Measurements from ENCODE around the gene CNNM2.

Gene CNNM2

GRCh38 chr10:103019425-103019824 lies 101.3 kb downstream of the CNNM2 start:
- no peaks in the 10 kb centered on the region for H3K9me3 ChIP-seq (ENCODE audit: severe bottlenecking)
- H3K27me3 ChIP-seq (ENCODE audit: insufficient read depth, low read depth, severe bottlenecking), result no peaks in the 10 kb centered on the region
- TF ChIP-seq CTCF (IDR thresholded peaks at IDR 0.05; ENCODE audit: low read depth, low read length), result no peak
- H3K27ac ChIP-seq, result no peak overlapping the region
- DNase-seq, result no peak
- H3K4me3 ChIP-seq (ENCODE audit: low read depth, low read length), result no peak overlapping the region
- H3K36me3 ChIP-seq, result no peaks in the 10 kb centered on the region

- no peaks in the 10 kb centered on the region for H3K36me3 ChIP-seq
- TF ChIP-seq CTCF (IDR thresholded peaks at IDR 0.05; ENCODE audit: low read depth, low read length), result no peak
- H3K9me3 ChIP-seq (ENCODE audit: severe bottlenecking), result no peaks in the 10 kb centered on the region
- H3K27me3 ChIP-seq (ENCODE audit: insufficient read depth, low read depth, severe bottlenecking), result no peaks in the 10 kb centered on the region
- no peak overlapping the region for H3K4me3 ChIP-seq (ENCODE audit: low read depth, low read length)
- DNase-seq, result no peak
- H3K27ac ChIP-seq, result no peak overlapping the region
These were observed 103.2 kb downstream of the CNNM2 start for GRCh38 chr10:103021150-103021899.

- no peak overlapping the region for H3K4me3 ChIP-seq (ENCODE audit: low read depth, low read length)
- no peak for DNase-seq
- no peaks in the 10 kb centered on the region for H3K36me3 ChIP-seq
- H3K27ac ChIP-seq, result no peak overlapping the region
- H3K9me3 ChIP-seq (ENCODE audit: severe bottlenecking), result no peaks in the 10 kb centered on the region
- H3K27me3 ChIP-seq (ENCODE audit: insufficient read depth, low read depth, severe bottlenecking), result no peaks in the 10 kb centered on the region
- TF ChIP-seq CTCF (IDR thresholded peaks at IDR 0.05; ENCODE audit: low read depth, low read length), result no peak
These were observed 103.8 kb downstream of the CNNM2 start for GRCh38 chr10:103021900-103022293.

GRCh38 chr10:103025696-103026095 lies 107.6 kb downstream of the CNNM2 start:
- no peak overlapping the region for H3K27ac ChIP-seq
- TF ChIP-seq CTCF (IDR thresholded peaks at IDR 0.05; ENCODE audit: low read depth, low read length), result no peak
- H3K4me3 ChIP-seq (ENCODE audit: low read depth, low read length), result no peak overlapping the region
- DNase-seq, result no peak
- no peaks in the 10 kb centered on the region for H3K9me3 ChIP-seq (ENCODE audit: severe bottlenecking)
- H3K27me3 ChIP-seq (ENCODE audit: insufficient read depth, low read depth, severe bottlenecking), result no peaks in the 10 kb centered on the region
- no peaks in the 10 kb centered on the region for H3K36me3 ChIP-seq

- Histone ChIP-seq H3K27me3 (ENCODE audit: insufficient read depth, low read depth, severe bottlenecking) (no peaks in the 10 kb centered on the region), H3K9me3 (ENCODE audit: severe bottlenecking) (no peaks in the 10 kb centered on the region), H3K4me3 (ENCODE audit: low read depth, low read length) (no peak overlapping the region), H3K36me3 (no peaks in the 10 kb centered on the region), H3K27ac (no peak overlapping the region)
- DNase-seq, result no peak
- no peak for TF ChIP-seq CTCF (IDR thresholded peaks at IDR 0.05; ENCODE audit: low read depth, low read length)
These were observed 120.5 kb downstream of the CNNM2 start for GRCh38 chr10:103038570-103038969.

- Histone ChIP-seq H3K36me3 (no peaks in the 10 kb centered on the region), H3K4me3 (ENCODE audit: low read depth, low read length) (no peak overlapping the region), H3K9me3 (ENCODE audit: severe bottlenecking) (no peaks in the 10 kb centered on the region), H3K27ac (no peak overlapping the region), H3K27me3 (ENCODE audit: insufficient read depth, low read depth, severe bottlenecking) (no peaks in the 10 kb centered on the region)
- no peak for TF ChIP-seq CTCF (IDR thresholded peaks at IDR 0.05; ENCODE audit: low read depth, low read length)
- no peak for DNase-seq
These were observed 122.3 kb downstream of the CNNM2 start for GRCh38 chr10:103040418-103040817.

Measured in WERI-Rb-1 (cell line).